Body of pancreas (tissue), 4 donors: Measurements from ENCODE around the gene A2M.

ENCODE experiments used
- POLR2A ChIP-seq, 3 donors: fragments of 450-650 bp; IDR thresholded peaks; one replicate each; pipeline ENCODE4 v1.6.1; 2016; ENCODE audit warnings: antibody characterized with exemption in 3 of 3, mild to moderate bottlenecking in 2 of 3
- TF ChIP-seq, protein P1 (sequence below), 7 experiments: fragments of 450-650 bp in 4 of 7; fragments of 200-600 bp in 3 of 7; sonication (generic) in 3 of 7; IDR thresholded peaks; one replicate each; pipeline ENCODE4 v1.5.1; 2016 to 2019; ENCODE audit warnings: antibody characterized with exemption in 7 of 7

DNA sequence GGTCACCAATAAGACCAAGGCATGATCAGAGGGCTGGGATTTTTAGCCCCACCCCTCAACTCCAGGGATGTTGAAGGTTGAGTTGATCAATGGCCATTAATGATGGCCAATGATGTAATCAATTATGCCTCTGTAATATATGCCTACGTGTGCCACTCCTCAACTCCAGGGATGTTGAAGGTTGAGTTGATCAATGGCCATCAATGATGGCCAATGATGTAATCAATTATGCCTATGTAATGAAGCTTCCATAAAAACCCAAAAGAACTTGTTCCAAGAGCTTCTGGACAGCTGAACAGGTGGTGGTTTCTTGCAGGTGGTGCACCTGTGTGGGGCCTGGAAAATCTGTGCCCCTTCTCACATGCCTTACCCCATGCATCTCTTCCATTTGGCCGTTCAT, 93.1 kb downstream of the A2M start:
- TF ChIP-seq, protein P1, sequence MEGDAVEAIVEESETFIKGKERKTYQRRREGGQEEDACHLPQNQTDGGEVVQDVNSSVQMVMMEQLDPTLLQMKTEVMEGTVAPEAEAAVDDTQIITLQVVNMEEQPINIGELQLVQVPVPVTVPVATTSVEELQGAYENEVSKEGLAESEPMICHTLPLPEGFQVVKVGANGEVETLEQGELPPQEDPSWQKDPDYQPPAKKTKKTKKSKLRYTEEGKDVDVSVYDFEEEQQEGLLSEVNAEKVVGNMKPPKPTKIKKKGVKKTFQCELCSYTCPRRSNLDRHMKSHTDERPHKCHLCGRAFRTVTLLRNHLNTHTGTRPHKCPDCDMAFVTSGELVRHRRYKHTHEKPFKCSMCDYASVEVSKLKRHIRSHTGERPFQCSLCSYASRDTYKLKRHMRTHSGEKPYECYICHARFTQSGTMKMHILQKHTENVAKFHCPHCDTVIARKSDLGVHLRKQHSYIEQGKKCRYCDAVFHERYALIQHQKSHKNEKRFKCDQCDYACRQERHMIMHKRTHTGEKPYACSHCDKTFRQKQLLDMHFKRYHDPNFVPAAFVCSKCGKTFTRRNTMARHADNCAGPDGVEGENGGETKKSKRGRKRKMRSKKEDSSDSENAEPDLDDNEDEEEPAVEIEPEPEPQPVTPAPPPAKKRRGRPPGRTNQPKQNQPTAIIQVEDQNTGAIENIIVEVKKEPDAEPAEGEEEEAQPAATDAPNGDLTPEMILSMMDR (IDR thresholded peaks at IDR 0.05): no peak
- TF ChIP-seq POLR2A (IDR thresholded peaks at IDR 0.05): no peak
